Stimulated activated CD4-positive, alpha-beta T cell treated with anti-CD3 and anti-CD28 coated beads, Interleukin-4, amount 100 ng/mL, for 24 hours (primary cell): Measurements from ENCODE around the gene GPR42.
"Not testable (repeated sequence)": the region's sequence is repeated elsewhere in the genome, so short reads cannot be mapped to it uniquely, and the experiment has no call there.

Experiments used
- DNase-seq: peaks from one replicate; pipeline ENCODE4 v3.0.0-alpha.2; 2020

The GPR42 gene

DNA sequence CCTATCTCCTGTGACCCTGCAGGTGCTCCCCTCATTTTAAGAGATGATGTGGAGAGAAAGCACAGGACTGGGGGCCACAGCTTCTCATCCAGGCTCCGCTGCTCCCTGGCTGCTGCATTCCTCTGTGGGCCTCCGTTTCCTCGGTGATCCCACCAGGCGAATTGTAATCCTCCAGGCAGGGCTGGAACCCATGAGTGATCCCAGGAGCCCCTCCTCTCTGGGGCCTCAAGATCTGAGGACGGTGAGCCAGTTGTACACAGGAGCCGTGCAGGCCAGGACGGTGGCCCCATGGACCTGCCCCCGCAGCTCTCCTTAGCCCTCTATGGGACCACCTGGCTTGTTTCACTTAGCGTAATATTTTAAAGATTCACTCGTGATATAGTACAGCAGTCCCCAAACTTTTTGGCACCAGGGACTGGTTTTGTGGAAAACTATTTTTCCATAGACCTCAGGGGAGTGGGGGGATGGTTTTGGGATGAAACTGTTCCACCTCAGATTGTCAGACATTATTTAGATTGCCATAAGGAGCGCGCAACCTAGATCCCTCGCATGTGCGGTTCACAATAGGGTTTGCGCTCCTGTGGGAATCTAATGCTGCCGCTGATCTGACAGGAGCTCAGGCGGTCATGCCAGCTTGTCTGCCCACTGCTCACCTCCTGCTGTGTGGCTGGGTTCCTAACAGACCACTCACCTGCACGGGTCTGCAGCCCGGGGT, 7.0 kb upstream of the GPR42 start:
- no peak for DNase-seq

DNA sequence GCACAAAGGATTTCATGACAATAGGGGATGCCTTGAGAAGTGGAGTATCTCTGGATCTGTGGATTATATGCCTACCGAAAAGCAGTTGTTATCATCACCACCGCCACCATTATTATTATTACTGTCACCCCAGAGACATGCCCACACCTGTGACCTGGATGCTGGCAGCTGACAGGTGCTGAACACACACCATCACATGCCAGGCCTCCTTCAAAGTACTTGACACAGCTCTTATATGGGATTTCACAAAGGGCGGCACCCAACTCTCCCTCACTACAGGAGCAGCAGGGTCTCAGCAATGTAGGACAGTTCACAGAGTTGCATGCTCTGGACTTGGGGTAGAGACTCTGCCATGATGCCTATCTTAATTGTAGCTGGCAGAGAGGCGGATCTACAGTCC, 5.6 kb upstream of the GPR42 start:
- DNase-seq = no peak

DNA sequence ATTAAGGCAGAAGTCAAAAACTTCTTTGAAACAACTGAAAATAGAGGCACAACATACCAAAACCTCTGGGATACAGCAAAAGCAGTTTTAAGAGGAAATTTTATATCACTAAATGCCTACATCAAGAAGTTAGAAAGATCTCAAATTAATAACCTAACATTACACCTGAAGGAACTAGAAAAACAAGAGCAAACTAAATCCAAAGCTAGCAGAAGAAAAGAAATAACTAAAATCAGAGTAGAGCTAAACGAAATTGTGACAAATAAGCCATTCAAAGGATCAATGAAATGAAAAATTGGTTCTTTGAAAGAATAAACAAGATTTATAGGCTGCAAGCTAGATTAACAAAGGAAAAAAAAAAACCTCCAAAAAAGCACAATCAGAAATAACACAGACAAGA, 2.5 kb upstream of the GPR42 start:
- DNase-seq = no peak

DNA sequence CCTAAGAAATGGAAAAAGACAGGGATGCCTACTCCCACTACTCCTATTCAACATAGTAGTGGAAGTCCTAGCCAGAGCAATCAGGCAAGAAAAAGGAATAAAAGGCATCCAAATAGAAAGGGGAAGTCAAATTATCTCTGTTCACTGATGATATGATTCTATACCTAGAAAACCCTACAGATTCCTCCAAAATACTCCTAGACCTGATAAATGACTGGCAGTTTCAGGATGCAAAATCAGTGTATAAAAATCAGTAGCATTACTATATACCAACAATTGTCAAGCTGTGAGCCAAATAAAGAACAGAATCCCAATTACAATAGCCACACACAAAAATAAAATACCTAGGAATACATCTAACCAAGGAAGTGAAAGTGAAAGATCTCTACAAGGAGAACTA, 1.3 kb upstream of the GPR42 start:
- DNase-seq = no peak

DNA sequence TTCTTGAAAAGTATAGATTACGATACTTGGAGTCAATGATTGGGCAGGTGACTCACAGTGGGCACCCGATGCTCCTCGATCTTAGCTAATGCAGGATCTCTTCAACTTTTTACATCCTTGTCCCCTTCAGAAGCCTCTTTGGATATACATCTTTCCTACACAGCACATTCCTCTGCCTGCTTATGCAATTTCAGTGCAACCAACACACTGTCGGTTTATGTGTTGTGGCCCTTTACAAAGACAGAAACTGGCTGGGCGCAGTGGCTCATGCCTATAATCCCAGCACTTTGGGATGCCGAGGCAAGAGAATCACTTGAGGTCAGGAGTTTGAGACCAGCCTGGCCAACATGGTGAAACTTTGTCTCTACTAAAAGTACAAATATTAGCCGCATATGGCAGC, 2.6 kb downstream of the GPR42 start:
- no peak for DNase-seq

DNA sequence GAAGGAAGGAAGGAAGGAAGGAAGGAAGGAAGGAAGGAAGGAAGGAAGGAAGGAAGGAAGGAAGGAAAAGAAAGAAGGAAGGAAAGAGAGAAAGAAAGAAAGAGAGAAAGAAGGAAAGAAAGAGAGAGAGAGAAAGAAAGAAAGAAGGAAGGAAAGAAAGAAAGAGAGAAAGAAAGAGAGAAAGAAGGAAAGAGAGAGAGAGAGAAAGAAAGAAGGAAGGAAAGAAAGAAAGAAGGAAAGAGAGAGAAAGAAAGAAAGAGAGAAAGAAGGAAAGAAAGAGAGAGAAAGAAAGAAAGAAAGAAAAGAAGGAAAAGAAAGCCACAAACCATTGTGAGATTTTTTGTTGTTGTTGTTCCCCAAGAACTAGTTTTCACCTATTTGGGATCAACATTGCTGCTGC, 3.2 kb downstream of the GPR42 start:
- not testable (repeated sequence) for DNase-seq

DNA sequence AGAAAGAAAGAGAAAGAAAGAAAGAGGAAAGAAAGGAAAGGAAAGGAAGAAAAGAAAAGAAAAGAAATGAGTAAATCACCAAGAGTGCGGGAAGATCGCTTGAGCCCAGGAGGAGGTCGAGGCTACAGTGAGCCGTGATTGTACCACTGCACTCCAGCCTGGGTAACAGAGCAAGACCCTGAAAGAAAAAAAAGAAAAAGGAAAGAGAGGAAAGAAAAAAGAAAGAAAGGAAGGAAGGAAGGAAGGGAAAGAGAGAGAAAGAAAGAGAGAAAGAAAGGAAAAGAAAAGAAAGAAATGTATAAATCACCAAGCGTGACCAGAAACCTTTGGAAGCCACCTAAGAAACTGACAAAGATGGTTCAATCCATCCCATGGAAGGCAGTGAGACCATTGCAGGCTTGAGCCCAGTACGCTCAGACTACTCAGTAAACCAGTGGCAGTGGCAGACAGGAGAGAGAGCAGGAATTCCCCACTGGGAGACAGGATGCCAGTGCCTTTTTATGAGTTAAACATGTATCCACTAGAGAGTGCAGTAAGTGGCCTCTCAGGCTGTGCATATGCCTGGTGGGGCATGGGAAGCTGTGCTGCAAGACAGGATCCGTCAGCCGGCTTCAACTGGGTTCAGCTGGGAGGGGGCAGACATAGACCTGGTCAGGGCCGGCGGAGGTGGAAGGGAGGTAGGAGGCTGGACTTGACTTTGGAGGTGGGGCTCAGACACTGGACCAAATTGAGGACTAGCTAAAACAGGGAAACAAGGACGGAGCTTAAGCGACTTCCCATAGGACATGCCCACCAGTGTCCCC, 4.8 kb downstream of the GPR42 start:
- DNase-seq = no peak

DNA sequence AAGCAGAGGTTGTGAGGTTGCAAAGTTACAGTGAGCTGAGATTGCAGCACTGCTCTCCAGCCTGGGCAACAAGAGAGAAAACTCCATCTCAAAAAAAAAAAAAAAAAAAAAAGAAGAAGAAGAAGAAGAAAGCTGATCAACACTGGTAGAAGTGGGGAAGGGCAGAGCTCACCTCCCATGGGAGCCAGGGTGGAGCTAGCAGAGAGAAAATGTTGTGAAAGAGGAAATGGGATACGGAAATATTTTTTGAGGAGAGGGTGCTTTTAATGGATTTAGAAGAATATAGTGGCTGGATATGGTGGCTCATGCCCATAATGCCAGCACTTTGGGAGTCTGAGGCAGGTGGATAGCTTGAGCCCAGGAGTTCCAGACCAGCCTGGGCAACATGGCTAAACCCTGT, 6.8 kb downstream of the GPR42 start:
- DNase-seq = no peak

DNA sequence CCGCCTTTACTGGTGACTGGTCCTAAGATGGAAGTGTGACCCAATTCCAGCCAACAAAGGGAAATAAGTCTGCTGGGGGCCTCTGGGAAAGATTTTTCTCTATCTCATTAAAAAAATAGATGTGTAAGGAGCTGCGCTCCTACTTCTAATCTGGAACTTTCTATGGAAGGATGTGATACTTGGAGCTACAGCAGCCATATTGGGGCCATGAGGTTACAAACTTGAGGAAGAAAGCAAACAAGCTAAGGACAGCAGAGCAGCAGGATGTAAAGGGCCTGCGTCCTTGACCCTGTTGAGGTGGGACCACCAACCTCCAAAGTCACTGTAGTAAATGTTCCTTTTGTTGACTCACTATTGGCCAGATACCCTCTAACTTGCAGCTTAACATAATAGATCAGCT, 7.5 kb downstream of the GPR42 start:
- DNase-seq = no peak

DNA sequence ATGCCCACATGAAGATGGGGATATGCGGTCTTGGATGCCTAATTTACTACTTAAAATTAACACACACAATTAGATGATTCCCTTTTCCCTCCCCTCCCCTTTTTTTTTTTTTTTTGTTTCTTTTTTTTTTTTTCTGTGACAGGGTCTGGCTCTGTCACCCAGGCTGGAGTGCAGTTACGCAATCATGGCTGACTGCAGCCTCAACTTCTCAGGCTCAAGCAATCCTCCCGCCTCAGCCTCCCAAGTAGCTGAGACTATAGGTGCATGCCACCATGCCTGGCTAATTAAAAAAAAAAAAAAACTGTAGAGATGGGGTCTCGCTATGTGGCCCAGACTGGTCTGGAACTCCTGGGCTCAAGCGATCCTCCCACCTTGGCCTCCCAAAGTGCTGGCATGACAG, 8.7 kb downstream of the GPR42 start:
- not testable (repeated sequence) for DNase-seq

DNA sequence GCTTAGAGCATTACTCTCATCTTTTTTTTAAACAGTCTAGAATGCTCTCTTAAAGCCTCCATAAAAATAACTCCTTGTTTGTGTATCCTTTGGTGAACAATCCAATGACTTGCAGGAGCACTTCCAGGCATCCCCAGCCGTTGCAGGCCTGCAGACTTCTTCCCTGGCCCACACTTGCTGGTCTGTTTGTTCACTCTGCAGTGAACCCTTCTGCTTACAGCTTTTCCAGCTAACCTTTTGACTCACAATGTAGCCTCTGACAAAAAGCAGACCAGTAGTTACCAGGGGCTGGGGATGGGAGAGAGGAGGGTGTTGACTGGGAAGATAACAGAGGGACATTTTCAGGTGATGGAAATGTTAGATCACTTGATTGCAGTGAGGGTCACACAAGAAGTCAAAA, 9.1 kb downstream of the GPR42 start:
- no peak for DNase-seq

DNA sequence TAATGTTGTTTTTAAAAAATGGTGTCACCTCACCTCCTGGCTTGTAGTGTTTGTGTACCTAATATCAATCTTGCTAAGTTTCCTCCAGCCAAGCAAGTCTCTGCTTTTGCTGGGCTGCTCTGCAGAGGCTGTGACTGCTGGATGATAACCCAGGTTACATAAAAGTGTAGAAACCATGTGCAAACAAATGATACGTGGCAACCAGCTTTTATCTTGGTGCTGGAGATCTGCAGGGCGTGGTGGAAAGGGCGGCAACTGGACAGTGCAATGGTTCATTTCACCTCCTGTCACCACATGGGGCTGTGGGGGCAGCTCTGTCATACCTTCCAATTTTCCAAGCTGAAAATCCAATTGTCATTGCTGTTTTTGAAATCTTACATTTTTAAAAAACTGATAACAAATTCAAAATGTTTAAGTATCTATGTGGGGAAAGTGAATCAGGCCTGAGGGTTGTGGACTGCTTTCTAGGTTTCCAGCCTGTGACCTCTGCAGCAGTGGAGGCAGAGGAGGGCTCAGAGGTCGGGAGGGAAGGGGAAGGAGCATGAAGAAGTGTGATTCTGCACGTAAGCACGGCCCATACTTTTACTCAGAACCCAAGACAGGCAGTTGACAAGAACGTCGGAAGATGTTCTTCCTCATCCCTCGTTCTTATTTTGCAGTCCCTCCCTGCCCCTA, 9.7 kb downstream of the GPR42 start:
- no peak for DNase-seq

DNA sequence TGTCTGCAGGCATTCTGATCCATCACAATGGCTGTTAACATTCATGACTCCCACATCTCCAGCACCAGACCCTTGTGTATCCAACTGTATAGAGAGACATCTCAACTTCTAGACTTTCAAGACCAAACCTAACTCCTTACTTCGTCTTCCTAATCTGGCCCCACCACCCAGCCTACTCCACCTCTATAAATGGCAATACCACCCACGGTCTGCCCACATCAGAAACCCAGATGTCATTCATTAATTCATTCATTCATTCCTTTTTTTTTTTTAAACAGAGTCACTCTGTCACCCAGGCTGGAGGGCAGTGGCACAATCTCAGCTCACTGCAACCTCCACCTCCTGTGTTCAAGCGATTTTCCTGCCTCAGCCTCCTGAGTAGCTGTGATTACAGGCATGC, 10.4 kb downstream of the GPR42 start:
- no peak for DNase-seq

DNA sequence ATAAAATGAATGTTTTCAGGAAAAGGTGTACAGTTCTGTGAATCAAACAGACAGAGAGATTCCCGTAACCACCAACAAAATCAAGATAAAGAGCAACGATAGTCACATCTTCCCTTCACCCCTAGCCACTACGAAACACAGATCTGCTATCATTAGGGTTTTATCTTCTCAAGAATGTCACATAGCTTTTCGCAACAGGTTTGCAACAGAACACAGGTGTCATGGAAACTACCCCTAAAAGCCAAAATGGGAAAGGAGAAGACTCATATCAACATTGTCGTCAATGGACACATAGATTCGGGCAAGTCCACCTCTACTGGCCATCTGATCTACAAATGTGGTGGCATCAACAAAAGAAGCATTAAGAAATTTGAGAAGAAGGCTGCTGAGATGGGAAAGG, 11.1 kb downstream of the GPR42 start:
- no peak for DNase-seq

DNA sequence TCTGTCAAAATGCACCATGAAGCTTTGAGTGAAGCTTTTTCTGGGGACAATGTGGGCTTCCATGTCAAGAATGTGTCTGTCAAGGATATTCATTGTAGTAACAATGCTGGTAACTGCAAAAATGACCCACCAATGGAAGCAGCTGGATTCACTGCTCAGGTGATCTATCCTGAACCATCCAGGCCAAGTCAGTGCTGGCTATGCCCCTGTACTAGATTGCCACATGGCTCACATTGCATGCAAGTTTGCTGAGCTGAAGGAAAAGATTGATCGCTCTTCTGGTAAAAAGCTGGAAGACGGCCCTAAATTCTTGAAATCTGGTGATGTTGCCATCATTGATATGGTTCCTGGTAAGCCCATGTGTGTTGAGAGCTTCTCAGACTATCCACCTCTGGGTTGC, 12.7 kb downstream of the GPR42 start:
- DNase-seq = no peak

DNA sequence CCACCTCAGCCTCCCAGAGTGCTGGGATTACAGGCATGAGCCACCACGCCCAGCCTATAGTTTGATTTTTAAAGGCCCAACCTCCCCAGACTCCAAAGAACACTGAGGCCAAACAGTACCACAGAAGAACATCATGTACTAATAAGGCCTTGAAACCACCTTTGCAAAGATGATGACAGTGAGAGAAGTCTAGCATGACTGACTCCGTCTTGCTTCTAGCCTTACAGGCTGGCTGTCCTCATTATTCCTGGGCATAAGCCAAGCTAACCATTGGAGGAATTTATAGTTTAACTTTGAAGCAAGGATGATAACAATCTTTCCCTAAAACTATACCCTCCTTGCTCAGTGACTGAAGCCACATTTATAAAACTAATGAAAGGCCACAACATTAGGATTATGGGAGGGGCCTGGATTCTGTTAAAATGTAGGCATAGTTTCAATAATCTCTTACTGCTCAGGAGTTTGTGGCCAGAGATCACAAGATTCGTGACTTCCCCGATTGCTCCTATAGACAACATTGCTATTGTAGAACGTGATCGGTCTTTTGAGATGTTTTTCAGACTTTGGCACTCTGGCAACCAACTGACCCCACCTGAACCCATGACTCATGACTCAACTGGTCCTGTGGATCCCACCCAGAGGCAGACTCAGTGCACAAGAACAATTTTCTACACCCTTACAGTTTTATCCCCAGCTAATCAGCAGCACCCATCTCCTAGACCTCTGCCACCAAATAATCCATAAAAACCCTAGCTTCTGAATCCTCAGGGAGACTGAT, 17.6 kb downstream of the GPR42 start:
- DNase-seq = no peak

DNA sequence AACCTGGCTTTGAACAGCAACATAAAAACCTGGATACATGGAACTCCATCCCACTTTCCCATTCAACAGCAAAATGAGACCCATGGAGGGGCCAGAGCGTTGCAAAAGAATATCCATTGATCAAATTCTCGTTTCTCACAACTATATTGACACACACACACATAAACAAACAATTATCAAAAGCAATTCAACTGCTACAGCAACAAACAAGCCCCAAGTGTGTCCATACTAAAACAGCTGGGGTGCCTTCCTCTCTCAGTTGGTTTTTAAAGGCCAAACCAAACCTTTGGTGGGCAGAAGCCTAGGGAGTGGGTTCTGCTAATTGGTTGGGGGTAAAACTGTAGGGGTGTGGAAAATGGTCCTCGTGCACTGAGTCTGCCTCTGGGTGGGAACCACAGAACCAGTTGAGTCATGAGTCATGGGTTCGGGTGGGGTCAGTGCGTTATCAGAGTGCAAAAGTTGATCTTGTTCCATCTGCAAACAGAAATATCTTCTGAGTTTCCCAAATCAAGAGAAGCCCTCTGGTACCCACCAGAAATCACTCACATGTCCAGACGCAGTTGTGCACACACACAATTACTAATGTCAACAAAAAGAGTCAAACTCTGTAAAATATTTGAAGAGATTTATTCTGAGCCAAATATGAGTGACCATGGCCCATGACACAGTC, 18.5 kb downstream of the GPR42 start:
- no peak for DNase-seq

DNA sequence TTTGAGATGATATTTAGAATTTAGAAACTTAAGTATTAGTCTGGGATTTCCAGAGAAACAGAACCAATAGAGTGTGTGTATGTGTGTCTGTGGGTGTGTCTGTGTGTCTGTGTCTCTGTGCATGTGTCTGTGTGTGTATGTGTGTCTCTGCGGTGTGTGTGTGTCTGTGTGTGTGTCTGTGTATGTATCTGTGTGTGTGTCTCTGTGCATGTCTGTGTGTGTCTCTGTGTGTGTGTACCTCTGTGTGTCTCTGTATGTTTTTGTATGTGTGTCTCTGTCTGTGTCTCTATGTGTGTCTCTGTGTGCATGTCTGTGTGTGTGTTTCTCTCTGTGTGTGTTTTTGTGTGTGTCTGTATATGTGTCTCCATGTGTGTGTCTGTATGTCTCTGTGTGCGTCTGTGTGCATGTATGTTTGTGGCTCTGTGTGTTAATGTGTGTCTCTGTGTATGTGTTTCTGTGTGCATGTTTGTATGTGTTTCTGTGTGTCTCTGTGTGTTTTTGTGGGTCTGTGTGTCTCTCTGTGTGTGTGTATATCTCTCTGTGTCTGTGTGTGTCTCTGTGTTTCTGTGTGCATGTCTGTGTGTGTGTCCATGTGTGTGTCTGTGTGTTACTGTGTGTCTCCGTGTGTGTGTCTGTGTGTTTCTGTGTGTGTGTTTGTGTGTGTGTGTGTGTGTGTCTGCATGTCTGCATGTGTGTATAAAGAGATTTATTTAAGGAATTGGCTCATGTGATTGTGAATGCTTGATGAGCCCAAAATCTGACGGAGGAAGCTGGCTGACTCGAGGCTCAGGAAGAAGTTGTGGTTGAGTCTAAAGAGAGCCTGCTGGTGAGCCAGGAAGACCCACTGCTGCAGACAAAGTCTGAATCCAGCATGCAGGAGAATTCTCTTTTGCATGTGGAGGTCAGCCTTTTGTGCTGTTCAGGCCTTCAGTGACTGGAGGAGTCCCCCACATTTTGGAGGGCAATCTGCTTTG, 22.2 kb downstream of the GPR42 start:
- DNase-seq = no peak

DNA sequence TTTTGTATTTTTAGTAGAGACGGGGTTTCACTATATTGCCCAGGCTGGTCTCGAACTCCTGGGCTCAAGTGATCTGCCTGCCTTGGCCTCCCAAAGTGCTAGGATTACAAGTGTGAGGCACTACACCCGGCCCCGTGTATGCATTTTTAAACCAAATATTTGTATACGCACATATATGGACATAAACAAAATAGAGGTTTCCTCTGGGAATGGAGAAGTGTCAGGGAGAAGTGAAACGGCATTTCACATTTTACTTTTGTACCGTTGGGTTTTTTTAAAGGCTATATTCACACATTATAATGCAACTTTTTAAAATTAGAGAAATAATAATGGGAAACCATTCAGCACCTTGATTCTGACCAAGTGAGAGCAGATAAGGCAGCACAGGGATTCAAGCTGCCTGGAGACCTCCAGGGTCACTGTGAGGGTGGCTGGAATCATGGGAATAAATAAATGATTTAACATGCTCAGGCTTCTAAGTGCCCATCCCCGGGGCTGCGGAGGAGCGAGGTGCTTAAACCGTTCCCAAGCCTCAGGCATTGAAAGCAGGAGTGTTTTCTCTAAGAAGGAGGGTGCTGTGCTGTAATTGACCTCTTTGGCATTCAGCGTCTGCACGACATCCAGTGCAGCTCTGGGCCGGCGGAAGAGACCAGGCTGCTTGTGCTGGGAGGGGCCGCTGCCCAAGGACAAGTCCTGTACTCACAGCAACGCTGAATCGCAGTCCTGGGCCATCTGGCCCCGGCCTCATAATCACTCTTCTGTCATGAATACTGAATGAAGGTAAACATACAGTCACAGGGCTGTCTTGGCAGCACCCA, 24.7 kb downstream of the GPR42 start:
- DNase-seq = no peak

DNA sequence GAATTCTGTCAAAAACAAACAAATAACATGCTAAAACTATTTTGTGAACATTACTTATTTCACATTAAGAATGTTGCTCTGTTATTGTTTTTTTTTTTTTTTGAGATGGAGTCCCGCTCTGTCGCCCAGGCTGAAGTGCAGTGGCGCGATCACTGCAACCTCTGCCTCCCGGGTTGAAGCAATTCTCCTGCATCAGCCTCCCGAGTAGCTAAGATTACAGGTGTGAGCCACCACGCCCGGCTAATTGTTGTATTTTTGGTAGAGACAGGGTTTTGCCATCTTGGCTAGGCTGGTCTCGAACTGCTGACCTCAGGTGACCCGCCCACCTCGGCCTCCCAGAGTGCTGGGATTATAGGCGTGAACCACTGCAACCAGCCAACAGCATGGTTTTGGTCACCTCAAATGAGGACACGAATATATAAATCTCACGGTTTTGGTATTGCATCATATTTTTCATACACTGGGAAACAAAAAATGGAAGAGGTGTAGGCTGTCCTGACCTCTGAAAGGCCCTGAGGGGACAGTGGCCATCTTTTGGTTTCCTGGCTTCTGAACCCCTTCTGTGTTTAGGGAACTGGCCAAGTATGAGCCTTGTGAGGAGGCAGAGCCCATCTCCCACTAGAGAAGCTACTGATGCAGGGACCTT, 25.5 kb downstream of the GPR42 start:
- DNase-seq = no peak
